GM19328 (cell line): ENCODE data around the gene POLE2.
"Not testable (repeated sequence)": the region's sequence is repeated elsewhere in the genome, so short reads cannot be mapped to it uniquely, and the experiment has no call there.

Experiments used
- ATAC-seq: cut with Tn5 transposase; IDR thresholded peaks from one replicate; pipeline ENCODE4 v1.9.1; 2021; ENCODE audit warnings: mild to moderate bottlenecking, moderate library complexity; ENCODE audit not compliant: unreplicated experiment

POLE2 gene

GRCh38 chr14:49687942-49688700 is at the start of gene POLE2:
Gene POLE2, minus strand, starts transcription at chr14:49688214. Its CDS starts 11 bp downstream, at chr14:49688203.
- peak; percentile 79 for ATAC-seq

GRCh38 chr14:49735669-49736068 is 47.7 kb upstream of the POLE2 start:
- not testable (repeated sequence) for ATAC-seq

GRCh38 chr14:49733836-49734235 is 45.8 kb upstream of the POLE2 start:
- no peak for ATAC-seq

- no peak for ATAC-seq
These were observed 44.9 kb upstream of the POLE2 start for GRCh38 chr14:49732896-49733295.

GRCh38 chr14:49727171-49727570 is 39.2 kb upstream of the POLE2 start:
- ATAC-seq: no peak

GRCh38 chr14:49721733-49722435 is 33.9 kb upstream of the POLE2 start:
- not testable (repeated sequence) for ATAC-seq

GRCh38 chr14:49720744-49721143 is 32.7 kb upstream of the POLE2 start:
- no peak for ATAC-seq

GRCh38 chr14:49710993-49711392 is 23.0 kb upstream of the POLE2 start:
- ATAC-seq: not testable (repeated sequence)

- ATAC-seq: not testable (repeated sequence)
These were observed 16.5 kb upstream of the POLE2 start for GRCh38 chr14:49704471-49704870.

GRCh38 chr14:49703965-49704364 is 16.0 kb upstream of the POLE2 start:
- ATAC-seq: no peak

- no peak for ATAC-seq
These were observed 14.7 kb upstream of the POLE2 start for GRCh38 chr14:49702725-49703124.

- ATAC-seq: not testable (repeated sequence)
These were observed 5.7 kb upstream of the POLE2 start for GRCh38 chr14:49693735-49694124.

- peak; percentile 52 for ATAC-seq
These were observed 5.1 kb upstream of the POLE2 start, which contains the start of gene KLHDC1 for GRCh38 chr14:49692811-49693734. Gene KLHDC1, plus strand, starts transcription at chr14:49693120. Its CDS starts 75 bp downstream, at chr14:49693195.

- ATAC-seq: no peak
These were observed 4.3 kb upstream of the POLE2 start for GRCh38 chr14:49692193-49692757.

- no peak for ATAC-seq
These were observed 3.0 kb upstream of the POLE2 start for GRCh38 chr14:49691031-49691430.

- ATAC-seq: no peak
These were observed 652 bp upstream of the POLE2 start for GRCh38 chr14:49688701-49689030.

GRCh38 chr14:49686425-49686824 is 1.6 kb downstream of the POLE2 start:
- ATAC-seq: no peak

GRCh38 chr14:49679271-49679670 is 8.7 kb downstream of the POLE2 start:
- no peak for ATAC-seq

- no peak for ATAC-seq
These were observed 10.4 kb downstream of the POLE2 start for GRCh38 chr14:49677643-49678042.

- ATAC-seq: no peak
These were observed 14.4 kb downstream of the POLE2 start for GRCh38 chr14:49673586-49673985.

- no peak for ATAC-seq
These were observed 17.5 kb downstream of the POLE2 start for GRCh38 chr14:49670475-49670874.
